Endothelial cell of umbilical vein (primary cell): ENCODE data around the gene PAPPA.

Source experiments
- EZH2 ChIP-seq: IDR thresholded peaks from 2 replicates; pipeline ENCODE4 v1.6.1; 2012; ENCODE audit warnings: borderline replicate concordance, low read depth, mild to moderate bottlenecking, moderate library complexity, low read length, inconsistent platforms; ENCODE audit not compliant: severe bottlenecking
- FOS ChIP-seq: IDR thresholded peaks from 2 replicates; pipeline ENCODE4 v1.6.1; 2011; ENCODE audit warnings: mild to moderate bottlenecking, low read length, moderate library complexity, borderline replicate concordance; ENCODE audit not compliant: insufficient read depth
- JUN ChIP-seq: IDR thresholded peaks from 2 replicates; pipeline ENCODE4 v1.6.1; 2011; ENCODE audit warnings: borderline replicate concordance, low read depth; ENCODE audit not compliant: insufficient read length, insufficient read depth
- MAX ChIP-seq: IDR thresholded peaks from 2 replicates; pipeline ENCODE4 v1.6.1; 2011; ENCODE audit not compliant: insufficient read depth, insufficient read length
- MYC ChIP-seq: IDR thresholded peaks from one replicate; pipeline ENCODE4 v1.6.1; 2011; ENCODE audit warnings: mild to moderate bottlenecking, low read depth, low read length
- POLR2A ChIP-seq: IDR thresholded peaks from 2 replicates; pipeline ENCODE4 v1.6.1; 2012; ENCODE audit warnings: low read depth, mild to moderate bottlenecking, control low read depth, low read length
- POLR2AphosphoS5 ChIP-seq: IDR thresholded peaks from 2 replicates; pipeline ENCODE4 v1.6.1; 2012; ENCODE audit warnings: low read depth, mild to moderate bottlenecking, control low read depth, low read length, moderate library complexity; ENCODE audit not compliant: insufficient read depth
- TF ChIP-seq, protein P1 (sequence below), 2 donors: IDR thresholded peaks; 1 replicate in 1 of 2; 2 replicates in 1 of 2; pipeline ENCODE4 v1.5.1; 2011; ENCODE audit warnings: low read length in 2 of 2, mild to moderate bottlenecking in 2 of 2, moderate library complexity in 2 of 2, control low read depth in 1 of 2, inconsistent platforms in 1 of 2, low read depth in 1 of 2; ENCODE audit not compliant: insufficient read depth in 1 of 2; ENCODE audit errors: extremely low read depth in 1 of 2

DNA sequence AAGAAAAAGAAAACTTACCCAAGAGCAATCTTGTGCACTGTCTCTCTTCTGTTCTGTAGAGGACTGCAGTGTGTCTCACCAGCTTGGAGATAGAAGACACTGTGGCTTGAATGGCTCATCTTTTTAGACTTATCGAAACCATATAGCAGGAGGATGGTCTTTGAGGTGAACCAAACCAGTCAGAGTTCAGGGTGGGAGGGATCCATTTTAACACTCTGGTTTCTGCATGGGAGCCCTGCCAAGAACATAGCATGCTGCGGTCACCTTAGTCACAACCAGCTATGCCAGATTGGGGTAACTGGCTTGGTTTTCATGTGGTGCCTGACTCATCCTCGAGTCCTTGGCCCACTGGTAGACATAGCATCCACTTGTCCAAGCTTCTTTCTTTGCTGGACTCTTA lies 135.1 kb downstream of the PAPPA start:
- TF ChIP-seq, protein P1, sequence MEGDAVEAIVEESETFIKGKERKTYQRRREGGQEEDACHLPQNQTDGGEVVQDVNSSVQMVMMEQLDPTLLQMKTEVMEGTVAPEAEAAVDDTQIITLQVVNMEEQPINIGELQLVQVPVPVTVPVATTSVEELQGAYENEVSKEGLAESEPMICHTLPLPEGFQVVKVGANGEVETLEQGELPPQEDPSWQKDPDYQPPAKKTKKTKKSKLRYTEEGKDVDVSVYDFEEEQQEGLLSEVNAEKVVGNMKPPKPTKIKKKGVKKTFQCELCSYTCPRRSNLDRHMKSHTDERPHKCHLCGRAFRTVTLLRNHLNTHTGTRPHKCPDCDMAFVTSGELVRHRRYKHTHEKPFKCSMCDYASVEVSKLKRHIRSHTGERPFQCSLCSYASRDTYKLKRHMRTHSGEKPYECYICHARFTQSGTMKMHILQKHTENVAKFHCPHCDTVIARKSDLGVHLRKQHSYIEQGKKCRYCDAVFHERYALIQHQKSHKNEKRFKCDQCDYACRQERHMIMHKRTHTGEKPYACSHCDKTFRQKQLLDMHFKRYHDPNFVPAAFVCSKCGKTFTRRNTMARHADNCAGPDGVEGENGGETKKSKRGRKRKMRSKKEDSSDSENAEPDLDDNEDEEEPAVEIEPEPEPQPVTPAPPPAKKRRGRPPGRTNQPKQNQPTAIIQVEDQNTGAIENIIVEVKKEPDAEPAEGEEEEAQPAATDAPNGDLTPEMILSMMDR (IDR thresholded peaks at IDR 0.05; ENCODE audit: extremely low read depth in 1 of 2, insufficient read depth in 1 of 2, low read depth in 1 of 2, low read length in 2 of 2), result no peak
- TF ChIP-seq POLR2AphosphoS5 (no peak), POLR2A (no peak), EZH2 (no peak), MAX (no peak), JUN (no peak), MYC (no peak), FOS (no peak)
